BE2C (cell line): ENCODE measurements around the gene SLC24A3.

Experiments used
- DNase-seq: peaks from one replicate; pipeline ENCODE4 v3.0.0-alpha.2; 2020
- H3K27me3 ChIP-seq: fragments of 250-450 bp; sonication (Bioruptor Pico); 2 replicates; pipeline ENCODE4 v1.5.1; 2020; ENCODE audit warnings: mild to moderate bottlenecking
- H3K36me3 ChIP-seq: fragments of 250-450 bp; sonication (Bioruptor Pico); 2 replicates; pipeline ENCODE4 v1.5.1; 2020; ENCODE audit warnings: mild to moderate bottlenecking
- H3K4me1 ChIP-seq: fragments of 250-450 bp; sonication (Bioruptor Pico); 2 replicates; pipeline ENCODE4 v1.5.1; 2020
- H3K4me3 ChIP-seq: 2 replicates; pipeline ENCODE4 v1.5.1; 2011; ENCODE audit warnings: low read depth, low read length
- H3K9me3 ChIP-seq: fragments of 250-450 bp; sonication (Bioruptor Pico); 2 replicates; pipeline ENCODE4 v1.5.1; 2020
- CTCF ChIP-seq: IDR thresholded peaks from 2 replicates; pipeline ENCODE4 v1.5.1; 2012; ENCODE audit warnings: mild to moderate bottlenecking, low read depth, low read length

SLC24A3 gene

GRCh38 chr20:19223640-19224039, 11.2 kb downstream of the SLC24A3 start:
- no peak for TF ChIP-seq CTCF
- H3K4me3 ChIP-seq: no peak overlapping the region
- H3K9me3 ChIP-seq: no peaks in the 10 kb centered on the region
- no peak for DNase-seq
- no peaks in the 10 kb centered on the region for H3K36me3 ChIP-seq
- no peaks in the 10 kb centered on the region for H3K4me1 ChIP-seq
- H3K27me3 ChIP-seq: no peaks in the 10 kb centered on the region

- Histone ChIP-seq H3K27me3 (no peaks in the 10 kb centered on the region), H3K36me3 (no peaks in the 10 kb centered on the region), H3K9me3 (no peaks in the 10 kb centered on the region), H3K4me3 (no peak overlapping the region), H3K4me1 (no peaks in the 10 kb centered on the region)
- no peak for DNase-seq
- TF ChIP-seq CTCF: no peak
Observed at GRCh38 chr20:19231359-19232035, 19.1 kb downstream of the SLC24A3 start.

GRCh38 chr20:19232997-19233794, 20.8 kb downstream of the SLC24A3 start:
- H3K9me3 ChIP-seq: no peaks in the 10 kb centered on the region
- H3K4me1 ChIP-seq: no peaks in the 10 kb centered on the region
- DNase-seq: no peak
- no peaks in the 10 kb centered on the region for H3K36me3 ChIP-seq
- TF ChIP-seq CTCF: no peak
- no peak overlapping the region for H3K4me3 ChIP-seq
- no peaks in the 10 kb centered on the region for H3K27me3 ChIP-seq

- Histone ChIP-seq H3K36me3 (no peaks in the 10 kb centered on the region), H3K27me3 (no peaks in the 10 kb centered on the region), H3K9me3 (no peaks in the 10 kb centered on the region), H3K4me1 (no peaks in the 10 kb centered on the region), H3K4me3 (no peak overlapping the region)
- DNase-seq: no peak
- TF ChIP-seq CTCF: no peak
Observed at GRCh38 chr20:19236371-19237055, 24.1 kb downstream of the SLC24A3 start.

- DNase-seq: no peak
- Histone ChIP-seq H3K4me3 (no peak overlapping the region), H3K36me3 (no peaks in the 10 kb centered on the region), H3K9me3 (no peaks in the 10 kb centered on the region), H3K27me3 (no peaks in the 10 kb centered on the region), H3K4me1 (no peaks in the 10 kb centered on the region)
- TF ChIP-seq CTCF: no peak
Observed at GRCh38 chr20:19241440-19241839, 29.0 kb downstream of the SLC24A3 start.

- no peak for DNase-seq
- H3K4me1 ChIP-seq: no peaks in the 10 kb centered on the region
- H3K36me3 ChIP-seq: no peaks in the 10 kb centered on the region
- no peak for TF ChIP-seq CTCF
- H3K4me3 ChIP-seq: no peak overlapping the region
- H3K9me3 ChIP-seq: no peaks in the 10 kb centered on the region
- H3K27me3 ChIP-seq: no peaks in the 10 kb centered on the region
Observed at GRCh38 chr20:19244291-19244690, 31.8 kb downstream of the SLC24A3 start.
